ENCODE measurements around the gene PHC2.

The PHC2 gene

GRCh38 chr1:33369764-33370163, 61.1 kb downstream of the PHC2 start:
- no peak for DNase-seq (ENCODE audit: low read depth)

- no peak for DNase-seq (ENCODE audit: low read depth)
Observed at GRCh38 chr1:33369081-33369480, 61.8 kb downstream of the PHC2 start.

- no peak for DNase-seq (ENCODE audit: low read depth)
Observed at GRCh38 chr1:33368431-33368830, 62.5 kb downstream of the PHC2 start.

- peak; percentile 57 for DNase-seq (ENCODE audit: low read depth)
Observed at GRCh38 chr1:33367485-33368405, 63.1 kb downstream of the PHC2 start.

- DNase-seq (ENCODE audit: low read depth), result no peak
Observed at GRCh38 chr1:33366762-33367484, 64.0 kb downstream of the PHC2 start.

- no peak for DNase-seq (ENCODE audit: low read depth)
Observed at GRCh38 chr1:33365560-33365997, 65.3 kb downstream of the PHC2 start.

- DNase-seq (ENCODE audit: low read depth), result no peak
Observed at GRCh38 chr1:33364565-33364918, 66.4 kb downstream of the PHC2 start.

- no peak for DNase-seq (ENCODE audit: low read depth)
Observed at GRCh38 chr1:33363470-33363861, 67.4 kb downstream of the PHC2 start.

- no peak for DNase-seq (ENCODE audit: low read depth)
Observed at GRCh38 chr1:33363021-33363420, 67.9 kb downstream of the PHC2 start.

- no peak for DNase-seq (ENCODE audit: low read depth)
Observed at GRCh38 chr1:33361532-33362235, 69.2 kb downstream of the PHC2 start.

- no peak for DNase-seq (ENCODE audit: low read depth)
Observed at GRCh38 chr1:33360367-33360766, 70.5 kb downstream of the PHC2 start.

- DNase-seq (ENCODE audit: low read depth), result no peak
Observed at GRCh38 chr1:33359931-33360330, 71.0 kb downstream of the PHC2 start.

GRCh38 chr1:33358795-33359503, 71.9 kb downstream of the PHC2 start:
- no peak for DNase-seq (ENCODE audit: low read depth)

- DNase-seq (ENCODE audit: low read depth), result no peak
Observed at GRCh38 chr1:33358114-33358794, 72.6 kb downstream of the PHC2 start.

- DNase-seq (ENCODE audit: low read depth), result no peak
Observed at GRCh38 chr1:33357099-33357498, 73.8 kb downstream of the PHC2 start.

- no peak for DNase-seq (ENCODE audit: low read depth)
Observed at GRCh38 chr1:33354707-33355316, 76.1 kb downstream of the PHC2 start.

- no peak for DNase-seq (ENCODE audit: low read depth)
Observed at GRCh38 chr1:33353531-33353930, 77.4 kb downstream of the PHC2 start.

- DNase-seq (ENCODE audit: low read depth), result no peak
Observed at GRCh38 chr1:33351281-33351660, 79.6 kb downstream of the PHC2 start.

GRCh38 chr1:33350611-33351280, 80.1 kb downstream of the PHC2 start:
- DNase-seq (ENCODE audit: low read depth), result no peak
